GM12878 (cell line): ENCODE measurements around the gene SPIC. TPM values are rescaled to one million over a fixed set of nuclear protein-coding genes. Genes with fewer than 3 reads are reported as not detected.

ENCODE experiments used
- ATAC-seq: fragments of 200-7000 bp; cut with Tn5 transposase; 3 replicates; pipeline ENCODE4 v1.9.1; 2020; ENCODE audit warnings: mild to moderate bottlenecking, moderate library complexity
- BruUV-seq: library from RNA; stranded (reverse); fragments of 400-500 nt; replicated peaks from 2 replicates; lab custom pipeline; 2021; lab: Mats Ljungman, UMichigan
- CTCF ChIA-PET: fragments of 300-600 bp; sonication (Branson Sonifier 250); formaldehyde crosslinking; extraction: SDS; loops from one replicate; lab custom pipeline; 2021; ENCODE audit warnings: inconsistent platforms; lab: Yijun Ruan, JAX
- POLR2A ChIA-PET: fragments of 350-600 bp; formaldehyde crosslinking; extraction: SDS; loops from one replicate; lab custom pipeline; 2021; ENCODE audit warnings: inconsistent platforms; lab: Charles Lee
- RAD21 ChIA-PET: fragments of 300-600 bp; sonication (Branson Sonifier 250); formaldehyde crosslinking; loops from one replicate; lab custom pipeline; 2023; ENCODE audit warnings: antibody characterized with exemption; ENCODE audit not compliant: unreplicated experiment; lab: Charles Lee
- SMC1A ChIA-PET: fragments of 300-600 bp; sonication (Branson Sonifier 250); formaldehyde crosslinking; loops from one replicate; lab custom pipeline; 2023; ENCODE audit not compliant: unreplicated experiment, uncharacterized antibody; lab: Charles Lee
- DNase-seq: peaks from one replicate; pipeline ENCODE4 v3.0.0-alpha.2; 2011; ENCODE audit warnings: low read depth, low spot score
- FAIRE-seq: peaks from 3 replicates; lab custom pipeline; 2011; peaks lifted over from hg19 to GRCh38; lab: Jason Lieb, UNC
- H2AFZ ChIP-seq: 2 replicates; pipeline ENCODE4 v1.6.0; 2011; ENCODE audit warnings: low read depth, low read length, control low read depth; ENCODE audit not compliant: control insufficient read depth
- H3K27ac ChIP-seq: 2 replicates; pipeline ENCODE4 v1.5.1; 2011; ENCODE audit warnings: control low read depth; ENCODE audit not compliant: control insufficient read depth, insufficient read depth
- H3K27me3 ChIP-seq, 2 experiments: replicated peaks in 1 of 2; 2 replicates each; pipeline versions ENCODE4 v1.6.0 to v1.6.1; 2011; ENCODE audit warnings: low read length in 1 of 2; ENCODE audit not compliant: control insufficient read depth in 2 of 2, insufficient read depth in 2 of 2
- H3K36me3 ChIP-seq, 2 experiments: 2 replicates each; pipeline ENCODE4 v1.5.1; 2011; ENCODE audit warnings: low read length in 1 of 2; ENCODE audit not compliant: control insufficient read depth in 2 of 2, insufficient read depth in 2 of 2
- H3K4me1 ChIP-seq: 2 replicates; pipeline ENCODE4 v1.6.1; 2011; ENCODE audit warnings: mild to moderate bottlenecking, low read length, moderate library complexity, mixed read lengths; ENCODE audit not compliant: control insufficient read depth, insufficient read depth
- H3K4me2 ChIP-seq: 2 replicates; pipeline ENCODE4 v1.6.0; 2011; ENCODE audit warnings: control low read depth; ENCODE audit not compliant: control insufficient read depth, insufficient read depth
- H3K4me3 ChIP-seq: fragments of 200-600 bp; sonication (generic); 2 replicates; pipeline ENCODE4 v1.5.1; 2016
- H3K79me2 ChIP-seq: 2 replicates; pipeline ENCODE4 v1.6.0; 2011; ENCODE audit warnings: low read length; ENCODE audit not compliant: control insufficient read depth, insufficient read depth
- H3K9ac ChIP-seq: 2 replicates; pipeline ENCODE4 v1.8.0; 2011; ENCODE audit warnings: low read length, control low read depth, mixed read lengths; ENCODE audit not compliant: control insufficient read depth, insufficient read depth
- H3K9me3 ChIP-seq: replicated peaks from 3 replicates; pipeline ENCODE4 v1.5.1; 2011; ENCODE audit warnings: mild to moderate bottlenecking, low read length; ENCODE audit not compliant: control insufficient read depth, insufficient read depth
- H4K20me1 ChIP-seq: 2 replicates; pipeline ENCODE4 v1.6.0; 2011; ENCODE audit not compliant: control insufficient read depth, insufficient read depth
- FOXM1 ChIP-seq: IDR thresholded peaks from 2 replicates; pipeline ENCODE4 v1.6.1; 2012; ENCODE audit warnings: low read depth, mild to moderate bottlenecking, inconsistent platforms, low read length, moderate library complexity
- HSF1 ChIP-seq: fragments of 150-350 bp; IDR thresholded peaks from 2 replicates; pipeline ENCODE4 v1.6.1; 2014; ENCODE audit warnings: mild to moderate bottlenecking, low read depth, low read length
- IKZF2 ChIP-seq, 2 experiments: fragments of 450-650 bp; IDR thresholded peaks; 2 replicates each; pipeline ENCODE4 v1.6.1; 2017; ENCODE audit warnings: mild to moderate bottlenecking in 2 of 2, moderate library complexity in 2 of 2
- JUND ChIP-seq: IDR thresholded peaks from 2 replicates; pipeline ENCODE4 v1.6.1; 2012; ENCODE audit warnings: low read depth, mild to moderate bottlenecking, low read length, improper control_type of control experiment, moderate library complexity
- NR2F1 ChIP-seq: fragments of 450-650 bp; conservative IDR thresholded peaks from 2 replicates; pipeline ENCODE4 v1.6.1; 2017; ENCODE audit warnings: mild to moderate bottlenecking
- SMC3 ChIP-seq: IDR thresholded peaks from 2 replicates; pipeline ENCODE4 v1.6.1; 2011; ENCODE audit warnings: low read length, improper control_type of control experiment, borderline replicate concordance
- STAT1 ChIP-seq: fragments of 450-650 bp; conservative IDR thresholded peaks from 2 replicates; pipeline ENCODE4 v1.6.1; 2014; ENCODE audit warnings: antibody characterized with exemption, mild to moderate bottlenecking
- STAT3 ChIP-seq: IDR thresholded peaks from 2 replicates; pipeline ENCODE4 v1.6.1; 2011; ENCODE audit warnings: low read depth, low read length, improper control_type of control experiment
- ZNF217 ChIP-seq: fragments of 450-650 bp; IDR thresholded peaks from 2 replicates; pipeline ENCODE4 v1.6.1; 2017; ENCODE audit warnings: antibody characterized with exemption, mild to moderate bottlenecking
- in situ Hi-C: fragments of 300-500 bp; cut with MboI; formaldehyde crosslinking; loops from 9 replicates; pipeline ENCODE4 v1.14.3; 2018; ENCODE audit warnings: mixed read lengths
- intact Hi-C: fragments of 100-400 bp; cut with micrococcal nuclease; formaldehyde crosslinking; loops from one replicate; pipeline ENCODE4 v1.14.2; 2022; ENCODE audit not compliant: unreplicated experiment
- polyA plus RNA-seq, 11 experiments: library from polyadenylated mRNA; depleted of rRNA in 4 of 11; unstranded in 6 of 11; stranded (reverse) in 5 of 11; fragments of >200 nt; fragmentation: Nextera tagmentation in 4 of 11; fragmentation: Illumina TruSeq in 1 of 11; extraction: Ambion mirVana in 4 of 11; extraction: Trizol in 1 of 11; gene quantifications; 1 replicate in 1 of 11; 2 replicates in 10 of 11; pipeline versions ENCODE4 v1.2.1 to v1.2.3, GENCODE V29; 2011 to 2016; ENCODE audit warnings: inconsistent platforms in 2 of 11, missing spikeins in 2 of 11, low read depth in 1 of 11
- total RNA-seq, 4 experiments: library from RNA; depleted of rRNA in 3 of 4; stranded (reverse); fragments of >200 nt in 3 of 4; fragmentation: Illumina TruSeq in 1 of 4; extraction: Trizol in 1 of 4; gene quantifications; 2 replicates each; pipeline versions ENCODE4 v1.2.1 to v1.2.3, GENCODE V29; 2013 to 2021
- TF ChIP-seq, protein P1 (sequence below): fragments of 450-650 bp; IDR thresholded peaks from 2 replicates; pipeline ENCODE4 v1.6.1; 2017; ENCODE audit warnings: mild to moderate bottlenecking, moderate library complexity
- TF ChIP-seq, protein P2 (sequence below): fragments of 450-650 bp; IDR thresholded peaks from 2 replicates; pipeline ENCODE4 v1.6.1; 2018; ENCODE audit warnings: mild to moderate bottlenecking, low read depth, moderate library complexity; ENCODE audit not compliant: partially characterized antibody
- TF ChIP-seq, protein P3 (sequence below), 3 experiments: IDR thresholded peaks in 2 of 3; conservative IDR thresholded peaks in 1 of 3; 2 replicates each; pipeline ENCODE4 v1.5.1; 2011; ENCODE audit warnings: low read depth in 3 of 3, low read length in 3 of 3, mild to moderate bottlenecking in 3 of 3, control low read depth in 2 of 3, moderate library complexity in 2 of 3, inconsistent platforms in 1 of 3, mixed read lengths in 1 of 3; ENCODE audit not compliant: control insufficient read depth in 2 of 3, insufficient read depth in 1 of 3; ENCODE audit errors: extremely low read depth in 1 of 3

SPIC gene
- total and polyA plus RNA-seq, 10 of the 15 experiments (the other 5 are each of a cell fraction or from before 2014, with no cell fraction given) = 0.07 to 2.2 (median 0.18) TPM; not detected in 4

- Histone ChIP-seq H3K79me2 (no peaks in the 10 kb centered on the region), H2AFZ (no peak overlapping the region), H3K4me2 (no peak overlapping the region), H3K27ac (no peak overlapping the region), H3K4me3 (no peak overlapping the region), H3K9ac (no peak overlapping the region), H3K9me3 (no peaks in the 10 kb centered on the region), H3K4me1 (no peaks in the 10 kb centered on the region), H3K27me3 (no peaks in the 10 kb centered on the region; a peak in 1 of 4 replicates), H3K36me3 (no peaks in the 10 kb centered on the region), H4K20me1 (no peaks in the 10 kb centered on the region)
- ATAC-seq (no peak), DNase-seq (no peak), FAIRE-seq (no peak)
- in situ Hi-C loops = no loop called here
- CTCF ChIA-PET = no interaction called here
- SMC1A ChIA-PET = interaction anchor here (1.1 kb wide), 1 partner anchor 22 kb away, joined by 3 read pairs; no protein-coding TSS in a partner anchor
- POLR2A ChIA-PET = no interaction called here
- intact Hi-C loops = no loop called here
- RAD21 ChIA-PET = no interaction called here
- no TSS peak for BruUV-seq
- TF ChIP-seq JUND (no peak), HSF1 (no peak), FOXM1 (no peak), IKZF2 (IDR thresholded peaks at IDR 0.05) (no peak), NR2F1 (no peak), STAT1 (no peak), ZNF217 (no peak), SMC3 (no peak), STAT3 (no peak)
- TF ChIP-seq, protein P1, sequence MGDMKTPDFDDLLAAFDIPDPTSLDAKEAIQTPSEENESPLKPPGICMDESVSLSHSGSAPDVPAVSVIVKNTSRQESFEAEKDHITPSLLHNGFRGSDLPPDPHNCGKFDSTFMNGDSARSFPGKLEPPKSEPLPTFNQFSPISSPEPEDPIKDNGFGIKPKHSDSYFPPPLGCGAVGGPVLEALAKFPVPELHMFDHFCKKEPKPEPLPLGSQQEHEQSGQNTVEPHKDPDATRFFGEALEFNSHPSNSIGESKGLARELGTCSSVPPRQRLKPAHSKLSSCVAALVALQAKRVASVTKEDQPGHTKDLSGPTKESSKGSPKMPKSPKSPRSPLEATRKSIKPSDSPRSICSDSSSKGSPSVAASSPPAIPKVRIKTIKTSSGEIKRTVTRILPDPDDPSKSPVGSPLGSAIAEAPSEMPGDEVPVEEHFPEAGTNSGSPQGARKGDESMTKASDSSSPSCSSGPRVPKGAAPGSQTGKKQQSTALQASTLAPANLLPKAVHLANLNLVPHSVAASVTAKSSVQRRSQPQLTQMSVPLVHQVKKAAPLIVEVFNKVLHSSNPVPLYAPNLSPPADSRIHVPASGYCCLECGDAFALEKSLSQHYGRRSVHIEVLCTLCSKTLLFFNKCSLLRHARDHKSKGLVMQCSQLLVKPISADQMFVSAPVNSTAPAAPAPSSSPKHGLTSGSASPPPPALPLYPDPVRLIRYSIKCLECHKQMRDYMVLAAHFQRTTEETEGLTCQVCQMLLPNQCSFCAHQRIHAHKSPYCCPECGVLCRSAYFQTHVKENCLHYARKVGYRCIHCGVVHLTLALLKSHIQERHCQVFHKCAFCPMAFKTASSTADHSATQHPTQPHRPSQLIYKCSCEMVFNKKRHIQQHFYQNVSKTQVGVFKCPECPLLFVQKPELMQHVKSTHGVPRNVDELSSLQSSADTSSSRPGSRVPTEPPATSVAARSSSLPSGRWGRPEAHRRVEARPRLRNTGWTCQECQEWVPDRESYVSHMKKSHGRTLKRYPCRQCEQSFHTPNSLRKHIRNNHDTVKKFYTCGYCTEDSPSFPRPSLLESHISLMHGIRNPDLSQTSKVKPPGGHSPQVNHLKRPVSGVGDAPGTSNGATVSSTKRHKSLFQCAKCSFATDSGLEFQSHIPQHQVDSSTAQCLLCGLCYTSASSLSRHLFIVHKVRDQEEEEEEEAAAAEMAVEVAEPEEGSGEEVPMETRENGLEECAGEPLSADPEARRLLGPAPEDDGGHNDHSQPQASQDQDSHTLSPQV = no peak
- TF ChIP-seq, protein P2, sequence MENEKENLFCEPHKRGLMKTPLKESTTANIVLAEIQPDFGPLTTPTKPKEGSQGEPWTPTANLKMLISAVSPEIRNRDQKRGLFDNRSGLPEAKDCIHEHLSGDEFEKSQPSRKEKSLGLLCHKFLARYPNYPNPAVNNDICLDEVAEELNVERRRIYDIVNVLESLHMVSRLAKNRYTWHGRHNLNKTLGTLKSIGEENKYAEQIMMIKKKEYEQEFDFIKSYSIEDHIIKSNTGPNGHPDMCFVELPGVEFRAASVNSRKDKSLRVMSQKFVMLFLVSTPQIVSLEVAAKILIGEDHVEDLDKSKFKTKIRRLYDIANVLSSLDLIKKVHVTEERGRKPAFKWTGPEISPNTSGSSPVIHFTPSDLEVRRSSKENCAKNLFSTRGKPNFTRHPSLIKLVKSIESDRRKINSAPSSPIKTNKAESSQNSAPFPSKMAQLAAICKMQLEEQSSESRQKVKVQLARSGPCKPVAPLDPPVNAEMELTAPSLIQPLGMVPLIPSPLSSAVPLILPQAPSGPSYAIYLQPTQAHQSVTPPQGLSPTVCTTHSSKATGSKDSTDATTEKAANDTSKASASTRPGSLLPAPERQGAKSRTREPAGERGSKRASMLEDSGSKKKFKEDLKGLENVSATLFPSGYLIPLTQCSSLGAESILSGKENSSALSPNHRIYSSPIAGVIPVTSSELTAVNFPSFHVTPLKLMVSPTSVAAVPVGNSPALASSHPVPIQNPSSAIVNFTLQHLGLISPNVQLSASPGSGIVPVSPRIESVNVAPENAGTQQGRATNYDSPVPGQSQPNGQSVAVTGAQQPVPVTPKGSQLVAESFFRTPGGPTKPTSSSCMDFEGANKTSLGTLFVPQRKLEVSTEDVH = no peak
- TF ChIP-seq, protein P3, sequence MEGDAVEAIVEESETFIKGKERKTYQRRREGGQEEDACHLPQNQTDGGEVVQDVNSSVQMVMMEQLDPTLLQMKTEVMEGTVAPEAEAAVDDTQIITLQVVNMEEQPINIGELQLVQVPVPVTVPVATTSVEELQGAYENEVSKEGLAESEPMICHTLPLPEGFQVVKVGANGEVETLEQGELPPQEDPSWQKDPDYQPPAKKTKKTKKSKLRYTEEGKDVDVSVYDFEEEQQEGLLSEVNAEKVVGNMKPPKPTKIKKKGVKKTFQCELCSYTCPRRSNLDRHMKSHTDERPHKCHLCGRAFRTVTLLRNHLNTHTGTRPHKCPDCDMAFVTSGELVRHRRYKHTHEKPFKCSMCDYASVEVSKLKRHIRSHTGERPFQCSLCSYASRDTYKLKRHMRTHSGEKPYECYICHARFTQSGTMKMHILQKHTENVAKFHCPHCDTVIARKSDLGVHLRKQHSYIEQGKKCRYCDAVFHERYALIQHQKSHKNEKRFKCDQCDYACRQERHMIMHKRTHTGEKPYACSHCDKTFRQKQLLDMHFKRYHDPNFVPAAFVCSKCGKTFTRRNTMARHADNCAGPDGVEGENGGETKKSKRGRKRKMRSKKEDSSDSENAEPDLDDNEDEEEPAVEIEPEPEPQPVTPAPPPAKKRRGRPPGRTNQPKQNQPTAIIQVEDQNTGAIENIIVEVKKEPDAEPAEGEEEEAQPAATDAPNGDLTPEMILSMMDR (IDR thresholded peaks at IDR 0.05 in 2 of 3, conservative IDR thresholded peaks at IDR 0.05 in 1 of 3; ENCODE audit: control insufficient read depth in 2 of 3, extremely low read depth in 1 of 3, insufficient read depth in 1 of 3, low read depth in 3 of 3, low read length in 3 of 3) = no peak
Observed at GRCh38 chr12:101441461-101442224, 33.5 kb upstream of the SPIC start.
